GM12892 (cell line): ENCODE results near the gene CSGALNACT2.

ENCODE experiments used
- POLR2A ChIP-seq: IDR thresholded peaks from 2 replicates; pipeline ENCODE4 v1.6.1; 2011; ENCODE audit warnings: low read depth, low read length, control low read depth
- TAF1 ChIP-seq: IDR thresholded peaks from 2 replicates; pipeline ENCODE4 v1.6.1; 2011; ENCODE audit warnings: low read depth, mild to moderate bottlenecking, control low read depth, low read length, borderline replicate concordance

- TF ChIP-seq POLR2A (no peak), TAF1 (no peak)
These were observed 12.9 kb upstream of the CSGALNACT2 start for GRCh38 chr10:43125274-43125845.
